ENCODE measurements around the gene C2CD4D. TPM values are rescaled to one million over a fixed set of nuclear protein-coding genes. Genes with fewer than 3 reads are reported as not detected.
"Not testable (repeated sequence)": the region's sequence is repeated elsewhere in the genome, so short reads cannot be mapped to it uniquely, and the experiment has no call there.

C2CD4D gene
- total RNA-seq, 2 donors from 2014 or later, result 0.44 to 0.82 TPM

DNA sequence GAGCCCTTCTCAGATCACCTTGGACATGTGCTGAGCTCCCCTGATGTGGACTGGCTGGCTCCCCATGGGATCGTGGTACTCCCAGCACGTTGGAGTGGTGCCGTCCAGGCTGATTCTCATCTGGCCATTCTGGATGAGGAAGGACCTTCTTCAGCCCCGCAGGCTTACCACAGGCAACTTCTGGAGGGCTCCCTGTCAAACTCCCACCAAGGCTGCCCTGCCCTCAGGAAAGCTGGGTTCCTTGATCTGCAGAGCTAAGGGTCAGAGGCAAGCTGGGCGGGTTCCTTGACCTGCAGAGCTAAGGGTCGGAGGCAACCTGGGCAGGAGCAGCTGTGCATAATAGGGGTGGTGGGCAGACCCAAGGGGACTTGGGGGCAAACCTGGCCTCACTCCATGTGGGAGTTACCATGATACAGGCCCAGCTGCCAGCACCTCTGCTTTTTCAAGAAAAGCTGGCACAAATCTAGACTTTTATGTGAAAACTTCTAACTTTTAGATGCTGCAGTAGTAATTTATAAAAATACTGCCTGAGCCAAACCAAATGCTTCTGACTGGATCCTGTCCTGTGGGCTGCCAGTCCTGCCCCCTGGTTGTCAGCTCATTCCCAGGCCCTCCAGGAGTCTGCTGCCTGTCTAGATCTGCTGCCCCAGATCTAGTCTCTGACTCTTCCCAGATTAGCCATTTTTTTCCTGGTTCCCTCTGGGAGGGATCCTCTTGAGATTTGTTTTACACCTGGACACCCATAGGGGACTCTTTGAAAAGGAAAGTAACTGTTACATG is 19.5 kb upstream of the C2CD4D start:
- H3K4me1 ChIP-seq (ENCODE audit: control insufficient read depth, insufficient read depth, low read length), result no peaks in the 10 kb centered on the region
- H3K36me3 Mint-ChIP-seq (ENCODE audit: low read depth), result no peaks in the 10 kb centered on the region
- H3K36me3 ChIP-seq (ENCODE audit: control insufficient read depth, insufficient read depth, low read length), result no peaks in the 10 kb centered on the region
- H3K27ac ChIP-seq (ENCODE audit: low read depth, low read length), result no peak overlapping the region
- no peaks in the 10 kb centered on the region for H3K9me3 Mint-ChIP-seq
- 93 to 98% methylated on average over 4 to 6 of the region's 6 CpGs for WGBS, 2 experiments (ENCODE audit: insufficient coverage in 1 of 2, insufficient read length in 1 of 2)
- no peak overlapping the region for H3K27ac Mint-ChIP-seq
- H3K4me1 Mint-ChIP-seq, result peaks cover 5% of the 10 kb centered on the region
- no peak overlapping the region for H3K9ac ChIP-seq (ENCODE audit: extremely low read depth, low read length, poor library complexity, severe bottlenecking)
- no peak overlapping the region for H3K4me3 ChIP-seq (ENCODE audit: low read length)
- no peaks in the 10 kb centered on the region for H3K9me3 ChIP-seq (ENCODE audit: control insufficient read depth, low read length)
- no peak overlapping the region for H3K4me3 Mint-ChIP-seq
- TF ChIP-seq CTCF (conservative IDR thresholded peaks at IDR 0.05), result no peak
- H3K27me3 ChIP-seq (ENCODE audit: control insufficient read depth, insufficient read depth, low read length, poor library complexity, severe bottlenecking), result no peaks in the 10 kb centered on the region
- peaks cover 71% of the 10 kb centered on the region for H3K27me3 Mint-ChIP-seq (ENCODE audit: insufficient read depth)
- DNase-seq, result peak; percentile 41

GRCh38 chr1:151858030-151858746 is 18.6 kb upstream of the C2CD4D start:
- no peak for DNase-seq
- Mint-ChIP-seq H3K36me3 (ENCODE audit: low read depth) (no peaks in the 10 kb centered on the region), H3K27me3 (ENCODE audit: insufficient read depth) (peaks cover 65% of the 10 kb centered on the region)

GRCh38 chr1:151855933-151856332 is 16.3 kb upstream of the C2CD4D start:
- peaks cover 59% of the 10 kb centered on the region for H3K27me3 Mint-ChIP-seq (ENCODE audit: insufficient read depth)
- Histone ChIP-seq H3K27ac (ENCODE audit: low read depth, low read length) (no peak overlapping the region), H3K27me3 (ENCODE audit: control insufficient read depth, insufficient read depth, low read length, poor library complexity, severe bottlenecking) (no peaks in the 10 kb centered on the region), H3K9me3 (ENCODE audit: control insufficient read depth, low read length) (no peaks in the 10 kb centered on the region), H3K36me3 (ENCODE audit: control insufficient read depth, insufficient read depth, low read length) (no peaks in the 10 kb centered on the region), H3K4me1 (ENCODE audit: control insufficient read depth, insufficient read depth, low read length) (no peaks in the 10 kb centered on the region), H3K4me3 (ENCODE audit: low read length) (no peak overlapping the region), H3K9ac (ENCODE audit: extremely low read depth, low read length, poor library complexity, severe bottlenecking) (no peak overlapping the region)
- H3K9me3 Mint-ChIP-seq, result no peaks in the 10 kb centered on the region
- no peak overlapping the region for H3K27ac Mint-ChIP-seq
- H3K4me1 Mint-ChIP-seq, result peaks cover 4% of the 10 kb centered on the region
- no peaks in the 10 kb centered on the region for H3K36me3 Mint-ChIP-seq (ENCODE audit: low read depth)
- no peak for TF ChIP-seq CTCF (conservative IDR thresholded peaks at IDR 0.05)
- H3K4me3 Mint-ChIP-seq, result no peak overlapping the region
- WGBS, 2 experiments (ENCODE audit: insufficient coverage in 1 of 2, insufficient read length in 1 of 2), result 41 to 80% methylated on average over 3 to 4 of the region's 4 CpGs
- no peak for DNase-seq

More at GRCh38 chr1:151858030-151858746, 18.6 kb upstream of the C2CD4D start:
- WGBS, 2 experiments (ENCODE audit: insufficient coverage in 1 of 2, insufficient read length in 1 of 2), result 79 to 87% methylated on average over 2 to 3 of the region's 3 CpGs
- no peaks in the 10 kb centered on the region for H3K27me3 ChIP-seq (ENCODE audit: control insufficient read depth, insufficient read depth, low read length, poor library complexity, severe bottlenecking)
- H3K27ac Mint-ChIP-seq, result no peak overlapping the region
- H3K9me3 Mint-ChIP-seq, result no peaks in the 10 kb centered on the region
- H3K4me3 ChIP-seq (ENCODE audit: low read length), result no peak overlapping the region
- no peaks in the 10 kb centered on the region for H3K4me1 ChIP-seq (ENCODE audit: control insufficient read depth, insufficient read depth, low read length)
- no peak overlapping the region for H3K9ac ChIP-seq (ENCODE audit: extremely low read depth, low read length, poor library complexity, severe bottlenecking)
- H3K9me3 ChIP-seq (ENCODE audit: control insufficient read depth, low read length), result no peaks in the 10 kb centered on the region
- H3K27ac ChIP-seq (ENCODE audit: low read depth, low read length), result no peak overlapping the region
- H3K36me3 ChIP-seq (ENCODE audit: control insufficient read depth, insufficient read depth, low read length), result no peaks in the 10 kb centered on the region
- H3K4me3 Mint-ChIP-seq, result no peak overlapping the region
- no peak for TF ChIP-seq CTCF (conservative IDR thresholded peaks at IDR 0.05)
- peaks cover 5% of the 10 kb centered on the region for H3K4me1 Mint-ChIP-seq

DNA sequence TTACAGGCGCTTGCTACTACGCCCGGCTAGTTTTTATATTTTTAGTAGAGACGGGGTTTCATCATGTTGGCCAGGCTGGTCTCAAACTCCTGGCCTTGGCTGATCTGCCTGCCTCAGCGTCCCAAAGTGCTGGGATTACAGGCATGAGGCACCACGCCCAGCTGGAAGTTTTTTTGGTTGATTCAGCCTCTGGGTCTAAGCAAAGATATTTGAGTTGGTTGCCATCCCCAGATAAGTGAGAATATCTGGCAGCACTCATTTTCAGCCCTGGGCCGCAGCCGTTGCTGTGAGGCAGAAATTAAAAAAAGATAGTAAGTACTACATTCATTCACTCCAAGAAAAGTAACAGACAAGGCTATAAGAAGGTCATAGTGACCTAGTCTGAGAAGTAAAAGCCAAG is 15.9 kb upstream of the C2CD4D start:
- not testable (repeated sequence) for DNase-seq; H3K4me3 Mint-ChIP-seq; H3K36me3 ChIP-seq (ENCODE audit: control insufficient read depth, insufficient read depth, low read length); H3K4me3 ChIP-seq (ENCODE audit: low read length); H3K27ac Mint-ChIP-seq; H3K27me3 ChIP-seq (ENCODE audit: control insufficient read depth, insufficient read depth, low read length, poor library complexity, severe bottlenecking); H3K4me1 Mint-ChIP-seq; H3K9ac ChIP-seq (ENCODE audit: extremely low read depth, low read length, poor library complexity, severe bottlenecking); H3K9me3 ChIP-seq (ENCODE audit: control insufficient read depth, low read length); H3K9me3 Mint-ChIP-seq; H3K4me1 ChIP-seq (ENCODE audit: control insufficient read depth, insufficient read depth, low read length); H3K36me3 Mint-ChIP-seq (ENCODE audit: low read depth)
- WGBS, 2 experiments (ENCODE audit: insufficient coverage in 1 of 2, insufficient read length in 1 of 2), result 89 to 92% methylated on average over 6 to 8 of the region's 8 CpGs
- H3K27ac ChIP-seq (ENCODE audit: low read depth, low read length), result peak overlapping the region; percentile 17
- peaks cover 57% of the 10 kb centered on the region for H3K27me3 Mint-ChIP-seq (ENCODE audit: insufficient read depth)
